Measurements from ENCODE around the gene TIAM2. TPM values are rescaled to one million over a fixed set of nuclear protein-coding genes. Genes with fewer than 3 reads are reported as not detected.
A peak's percentile ranks its signal among the peaks of the same experiment; 100 is the strongest.
"Not testable (repeated sequence)": the region's sequence is repeated elsewhere in the genome, so short reads cannot be mapped to it uniquely, and the experiment has no call there.

TIAM2 gene
- total RNA-seq, 3 donors from 2014 or later (not counting 1 experiment from before 2014, with no cell fraction given) = 6.5 to 11.1 (median 8.7) TPM

DNA sequence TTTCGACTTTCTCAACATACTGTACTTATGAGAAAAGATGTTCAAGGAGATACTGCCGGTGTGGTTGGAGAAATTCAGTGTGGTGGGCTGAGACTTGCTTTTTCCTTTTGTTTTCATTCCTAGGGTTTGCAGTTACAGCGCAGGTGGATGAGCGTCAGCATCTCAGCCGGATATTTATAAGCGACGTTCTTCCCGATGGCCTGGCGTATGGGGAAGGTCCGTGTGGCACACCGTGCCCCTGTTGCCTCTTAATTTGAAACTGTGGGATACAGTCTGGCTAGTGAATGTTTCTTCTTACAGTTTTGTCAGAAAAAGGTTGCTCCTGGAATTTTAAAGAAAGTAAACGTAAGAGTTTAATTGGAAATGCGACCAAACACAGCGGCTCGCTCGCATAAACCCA is 187.0 kb downstream of the TIAM2 start:
- H3K27ac Mint-ChIP-seq = no peak overlapping the region

DNA sequence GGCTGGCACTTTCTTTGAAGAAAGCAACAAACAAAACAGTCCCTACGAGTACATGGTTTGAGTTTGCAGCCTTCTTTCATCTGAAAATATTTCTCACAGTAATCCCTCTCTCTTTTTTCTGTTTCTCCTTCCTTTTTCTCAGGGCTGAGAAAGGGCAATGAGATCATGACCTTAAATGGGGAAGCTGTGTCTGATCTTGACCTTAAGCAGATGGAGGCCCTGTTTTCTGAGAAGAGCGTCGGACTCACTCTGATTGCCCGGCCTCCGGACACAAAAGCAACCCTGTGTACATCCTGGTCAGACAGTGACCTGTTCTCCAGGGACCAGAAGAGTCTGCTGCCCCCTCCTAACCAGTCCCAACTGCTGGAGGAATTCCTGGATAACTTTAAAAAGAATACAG is 188.0 kb downstream of the TIAM2 start:
- H3K27me3 Mint-ChIP-seq (ENCODE audit: low read depth in 2 of 2) = no peaks in the 10 kb centered on the region
- DNase-seq = no peak
- TF ChIP-seq, protein P1, sequence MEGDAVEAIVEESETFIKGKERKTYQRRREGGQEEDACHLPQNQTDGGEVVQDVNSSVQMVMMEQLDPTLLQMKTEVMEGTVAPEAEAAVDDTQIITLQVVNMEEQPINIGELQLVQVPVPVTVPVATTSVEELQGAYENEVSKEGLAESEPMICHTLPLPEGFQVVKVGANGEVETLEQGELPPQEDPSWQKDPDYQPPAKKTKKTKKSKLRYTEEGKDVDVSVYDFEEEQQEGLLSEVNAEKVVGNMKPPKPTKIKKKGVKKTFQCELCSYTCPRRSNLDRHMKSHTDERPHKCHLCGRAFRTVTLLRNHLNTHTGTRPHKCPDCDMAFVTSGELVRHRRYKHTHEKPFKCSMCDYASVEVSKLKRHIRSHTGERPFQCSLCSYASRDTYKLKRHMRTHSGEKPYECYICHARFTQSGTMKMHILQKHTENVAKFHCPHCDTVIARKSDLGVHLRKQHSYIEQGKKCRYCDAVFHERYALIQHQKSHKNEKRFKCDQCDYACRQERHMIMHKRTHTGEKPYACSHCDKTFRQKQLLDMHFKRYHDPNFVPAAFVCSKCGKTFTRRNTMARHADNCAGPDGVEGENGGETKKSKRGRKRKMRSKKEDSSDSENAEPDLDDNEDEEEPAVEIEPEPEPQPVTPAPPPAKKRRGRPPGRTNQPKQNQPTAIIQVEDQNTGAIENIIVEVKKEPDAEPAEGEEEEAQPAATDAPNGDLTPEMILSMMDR (IDR thresholded peaks at IDR 0.05) = no peak
- Histone ChIP-seq H3K27ac (ENCODE audit: low read length) (peak overlapping the region; percentile 57), H3K4me3 (ENCODE audit: low read length) (no peak overlapping the region), H3K36me3 (ENCODE audit: control insufficient read depth, insufficient read depth, low read length) (no peaks in the 10 kb centered on the region), H3K27me3 (ENCODE audit: control insufficient read depth, insufficient read depth, low read length) (no peaks in the 10 kb centered on the region), H3K4me1 (ENCODE audit: control insufficient read depth, insufficient read depth, low read length) (no peaks in the 10 kb centered on the region), H3K9me3 (ENCODE audit: control insufficient read depth, insufficient read depth, low read length) (no peaks in the 10 kb centered on the region)
- no peak for ATAC-seq
- H3K9me3 Mint-ChIP-seq = no peaks in the 10 kb centered on the region
- H3K4me1 Mint-ChIP-seq = no peaks in the 10 kb centered on the region
- no peaks in the 10 kb centered on the region for H3K36me3 Mint-ChIP-seq
- intact Hi-C loops (cut with micrococcal nuclease) = no loop called here
- H3K4me3 Mint-ChIP-seq = no peak overlapping the region
- WGBS (ENCODE audit: insufficient coverage) = 73% methylated on average over 5 of the region's 5 CpGs
- H3K27ac Mint-ChIP-seq = no peak overlapping the region

More for the DNA sequence above, 187.0 kb downstream of the TIAM2 start:
- no peaks in the 10 kb centered on the region for H3K9me3 Mint-ChIP-seq
- WGBS (ENCODE audit: insufficient coverage) = 93% methylated on average over 15 of the region's 16 CpGs
- H3K27ac ChIP-seq (ENCODE audit: low read length) = no peak overlapping the region
- ATAC-seq (no peak), DNase-seq (no peak)
- H3K4me1 ChIP-seq (ENCODE audit: control insufficient read depth, insufficient read depth, low read length) = no peaks in the 10 kb centered on the region
- no peaks in the 10 kb centered on the region for H3K36me3 Mint-ChIP-seq
- H3K27me3 ChIP-seq (ENCODE audit: control insufficient read depth, insufficient read depth, low read length) = no peaks in the 10 kb centered on the region
- H3K36me3 ChIP-seq (ENCODE audit: control insufficient read depth, insufficient read depth, low read length) = no peaks in the 10 kb centered on the region
- H3K4me3 ChIP-seq (ENCODE audit: low read length) = no peak overlapping the region
- no peaks in the 10 kb centered on the region for H3K9me3 ChIP-seq (ENCODE audit: control insufficient read depth, insufficient read depth, low read length)
- no peak overlapping the region for H3K4me3 Mint-ChIP-seq
- H3K27me3 Mint-ChIP-seq (ENCODE audit: low read depth in 2 of 2) = no peaks in the 10 kb centered on the region
- TF ChIP-seq, protein P1 (IDR thresholded peaks at IDR 0.05) = no peak
- intact Hi-C loops (cut with micrococcal nuclease) = no loop called here
- H3K4me1 Mint-ChIP-seq = no peaks in the 10 kb centered on the region

DNA sequence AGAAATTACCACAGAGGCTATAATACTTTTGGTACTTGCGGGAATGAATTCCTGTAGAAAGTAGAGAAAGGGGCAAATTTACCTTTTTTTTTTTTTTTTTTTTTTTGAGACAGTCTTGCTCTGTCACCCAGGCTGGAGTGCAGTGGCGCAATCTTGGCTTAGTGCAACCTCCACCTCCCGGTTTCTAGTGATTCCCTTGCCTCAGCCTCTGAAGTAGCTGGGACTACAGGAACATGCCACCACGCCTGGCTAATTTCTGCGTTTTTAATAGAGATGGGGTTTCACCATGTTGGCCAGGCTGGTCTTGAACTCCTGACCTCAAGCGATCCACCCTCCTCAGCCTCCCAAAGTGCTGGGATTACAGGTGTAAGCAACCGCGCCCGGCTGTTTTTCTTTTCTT is 189.9 kb downstream of the TIAM2 start:
- intact Hi-C loops (cut with micrococcal nuclease); H3K36me3 ChIP-seq (ENCODE audit: control insufficient read depth, insufficient read depth, low read length); H3K36me3 Mint-ChIP-seq; H3K27me3 Mint-ChIP-seq (ENCODE audit: low read depth in 2 of 2); H3K9me3 ChIP-seq (ENCODE audit: control insufficient read depth, insufficient read depth, low read length); ATAC-seq; H3K4me3 Mint-ChIP-seq; H3K27ac Mint-ChIP-seq; H3K27me3 ChIP-seq (ENCODE audit: control insufficient read depth, insufficient read depth, low read length); DNase-seq; H3K4me1 ChIP-seq (ENCODE audit: control insufficient read depth, insufficient read depth, low read length); H3K27ac ChIP-seq (ENCODE audit: low read length); H3K9me3 Mint-ChIP-seq; H3K4me3 ChIP-seq (ENCODE audit: low read length): not testable (repeated sequence)
- WGBS (ENCODE audit: insufficient coverage) = 89% methylated on average over 5 of the region's 9 CpGs
- peaks cover 0 to 12% of the 10 kb centered on the region in 2 donors for H3K4me1 Mint-ChIP-seq

DNA sequence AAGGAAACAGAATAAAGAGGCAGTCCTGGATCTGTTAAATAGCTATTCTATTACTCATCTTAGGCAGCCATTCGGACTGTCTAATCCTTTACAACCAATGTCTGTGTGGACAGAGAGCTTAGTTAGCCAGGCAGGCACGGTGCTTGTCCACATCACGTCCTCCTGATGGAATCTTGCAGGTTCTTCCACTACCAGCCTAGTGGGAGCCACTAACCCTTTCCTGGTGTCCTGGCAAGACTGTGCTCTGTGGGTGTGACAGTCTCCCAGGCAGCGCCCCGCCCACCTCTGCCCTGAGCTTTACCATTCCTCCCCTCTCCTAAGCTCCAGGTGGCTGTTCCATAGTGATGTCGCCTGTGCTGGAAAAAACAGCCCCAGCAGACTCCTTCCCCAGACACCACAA is 190.4 kb downstream of the TIAM2 start:
- TF ChIP-seq, protein P1 (IDR thresholded peaks at IDR 0.05) = no peak
- no peak overlapping the region for H3K27ac ChIP-seq (ENCODE audit: low read length)
- Mint-ChIP-seq H3K9me3 (no peaks in the 10 kb centered on the region), H3K27ac (no peak overlapping the region), H3K4me1 (peaks cover 0 to 14% of the 10 kb centered on the region in 2 donors), H3K27me3 (ENCODE audit: low read depth in 2 of 2) (no peaks in the 10 kb centered on the region), H3K36me3 (no peaks in the 10 kb centered on the region), H3K4me3 (no peak overlapping the region)
- H3K27me3 ChIP-seq (ENCODE audit: control insufficient read depth, insufficient read depth, low read length) = no peaks in the 10 kb centered on the region
- H3K4me1 ChIP-seq (ENCODE audit: control insufficient read depth, insufficient read depth, low read length) = no peaks in the 10 kb centered on the region
- ATAC-seq (no peak), DNase-seq (no peak)
- no peak overlapping the region for H3K4me3 ChIP-seq (ENCODE audit: low read length)
- WGBS (ENCODE audit: insufficient coverage) = 93% methylated on average over 6 of the region's 6 CpGs
- H3K9me3 ChIP-seq (ENCODE audit: control insufficient read depth, insufficient read depth, low read length) = no peaks in the 10 kb centered on the region
- H3K36me3 ChIP-seq (ENCODE audit: control insufficient read depth, insufficient read depth, low read length) = no peaks in the 10 kb centered on the region
- intact Hi-C loops (cut with micrococcal nuclease) = no loop called here
